ENCODE data around the gene SDK2.

- TF ChIP-seq CTCF (conservative IDR thresholded peaks at IDR 0.05; ENCODE audit: low read depth, low read length) (no peak), EZH2 (IDR thresholded peaks at IDR 0.05; ENCODE audit: borderline replicate concordance, low read depth, low read length, poor library complexity, severe bottlenecking) (no peak)
Observed at GRCh38 chr17:73453090-73453489, 191.2 kb downstream of the SDK2 start.
